ENCODE results near the gene POLG2.

DNA sequence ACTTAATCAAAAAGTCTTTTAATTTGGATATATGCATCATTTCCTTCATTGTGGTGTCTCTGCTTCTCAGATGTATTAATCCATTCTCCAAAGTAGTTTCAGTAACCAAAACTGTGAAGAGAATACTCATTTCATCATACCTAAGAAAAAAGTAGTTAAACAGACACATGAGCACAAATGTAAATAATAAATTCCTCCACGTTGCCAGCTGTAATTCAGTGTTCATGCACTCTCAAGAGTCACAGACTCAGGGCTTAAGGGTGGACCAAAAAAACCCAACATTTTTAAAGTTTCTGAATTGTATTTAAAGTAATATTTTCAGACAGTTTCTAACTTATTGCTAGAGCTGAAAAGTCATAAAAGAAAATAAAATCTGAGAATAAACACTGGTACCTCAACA is 19.0 kb downstream of the POLG2 start:
- TF ChIP-seq POLR2A (IDR thresholded peaks at IDR 0.05) (no peak), CTCF (IDR thresholded peaks at IDR 0.05) (no peak)
